KOPT-K1 (cell line): Measurements from ENCODE around the gene MSH6.

Experiments used
- H3K27ac ChIP-seq: fragments of 200-600 bp; sonication (generic); 2 replicates; pipeline ENCODE4 v1.5.1; 2016; ENCODE audit warnings: antibody characterized with exemption, mild to moderate bottlenecking, low read depth, low read length; ENCODE audit not compliant: poor library complexity, severe bottlenecking
- H3K36me3 ChIP-seq: fragments of 200-600 bp; sonication (generic); 2 replicates; pipeline ENCODE4 v1.5.1; 2017; ENCODE audit warnings: antibody characterized with exemption, mild to moderate bottlenecking, low read length, moderate library complexity; ENCODE audit not compliant: insufficient read depth
- H3K9me3 ChIP-seq: fragments of 200-600 bp; sonication (generic); 2 replicates; pipeline ENCODE4 v1.5.1; 2017; ENCODE audit warnings: antibody characterized with exemption, low read length, mild to moderate bottlenecking; ENCODE audit not compliant: insufficient read depth, poor library complexity, severe bottlenecking

The MSH6 gene

DNA sequence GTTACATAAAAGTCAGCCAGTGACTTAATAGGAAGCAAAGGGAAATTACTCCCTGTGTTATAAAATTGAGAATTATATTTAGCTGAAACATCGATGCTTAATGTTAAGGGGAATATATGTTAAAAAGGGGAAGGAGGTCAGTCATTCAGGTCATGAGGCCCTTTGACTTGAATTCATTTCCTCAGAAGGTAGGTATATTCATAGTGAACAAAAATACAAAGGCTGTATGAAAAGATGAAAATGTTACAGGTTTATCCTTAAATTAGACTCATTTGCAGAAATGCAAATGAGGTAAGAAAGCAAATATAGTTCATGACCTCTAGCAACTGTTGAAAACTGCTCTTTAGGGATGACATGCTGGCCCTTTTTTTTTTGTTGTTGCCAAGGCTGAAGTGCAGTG is 20.8 kb downstream of the MSH6 start:
- Histone ChIP-seq H3K27ac (no peak overlapping the region), H3K9me3 (peaks cover 5% of the 10 kb centered on the region), H3K36me3 (peaks cover 100% of the 10 kb centered on the region)

- Histone ChIP-seq H3K36me3 (peaks cover 100% of the 10 kb centered on the region), H3K27ac (no peak overlapping the region), H3K9me3 (peaks cover 5% of the 10 kb centered on the region)
Observed at GRCh38 chr2:47805850-47806249, 22.9 kb downstream of the MSH6 start.

DNA sequence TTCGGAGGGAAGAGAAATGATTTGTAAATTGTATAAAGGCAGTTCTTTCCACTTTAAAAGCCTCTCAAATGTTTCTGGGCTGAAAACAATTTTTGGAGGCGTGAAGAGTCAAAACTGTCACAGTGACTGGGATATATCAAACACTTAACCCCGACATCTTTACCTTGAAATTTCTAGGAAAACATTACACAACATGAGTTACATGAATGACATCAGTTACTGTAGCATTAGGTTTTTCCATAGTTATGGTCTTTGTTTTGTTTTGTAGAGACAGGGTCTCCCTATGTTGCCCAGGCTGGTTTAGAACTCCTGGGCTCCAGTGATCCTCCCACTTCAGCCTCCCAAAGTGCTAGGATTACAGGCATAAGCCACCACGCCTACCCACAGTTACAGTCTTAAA is 25.7 kb downstream of the MSH6 start:
- Histone ChIP-seq H3K9me3 (no peaks in the 10 kb centered on the region), H3K36me3 (peaks cover 100% of the 10 kb centered on the region), H3K27ac (no peak overlapping the region)

DNA sequence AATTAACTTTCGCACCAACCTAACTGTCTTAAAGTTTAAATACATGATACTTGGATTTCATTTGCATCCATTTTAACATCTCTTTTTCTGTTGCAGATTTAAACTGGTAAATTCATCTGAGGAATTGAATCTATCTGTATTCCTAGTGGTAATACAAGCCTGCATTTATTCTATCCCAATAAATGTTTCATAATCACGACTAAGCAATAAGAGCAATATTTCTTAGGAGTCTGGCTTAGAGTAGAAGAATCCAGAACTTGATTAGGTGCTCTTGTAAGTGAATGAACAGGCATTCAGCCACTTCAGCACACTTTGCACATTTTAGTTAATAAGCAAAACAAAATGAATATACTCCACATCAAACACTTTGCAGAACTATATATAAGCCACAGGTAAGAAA is 27.0 kb downstream of the MSH6 start:
- Histone ChIP-seq H3K27ac (no peak overlapping the region), H3K9me3 (no peaks in the 10 kb centered on the region), H3K36me3 (peaks cover 98% of the 10 kb centered on the region)

GRCh38 chr2:47810850-47811249 is 27.9 kb downstream of the MSH6 start:
- Histone ChIP-seq H3K27ac (no peak overlapping the region), H3K9me3 (no peaks in the 10 kb centered on the region), H3K36me3 (peaks cover 98% of the 10 kb centered on the region)

GRCh38 chr2:47811668-47812067 is 28.7 kb downstream of the MSH6 start:
- H3K36me3 ChIP-seq: peaks cover 98% of the 10 kb centered on the region
- no peaks in the 10 kb centered on the region for H3K9me3 ChIP-seq
- no peak overlapping the region for H3K27ac ChIP-seq

GRCh38 chr2:47815764-47816163 is 32.8 kb downstream of the MSH6 start:
- Histone ChIP-seq H3K9me3 (no peaks in the 10 kb centered on the region), H3K27ac (no peak overlapping the region), H3K36me3 (peaks cover 98% of the 10 kb centered on the region)

DNA sequence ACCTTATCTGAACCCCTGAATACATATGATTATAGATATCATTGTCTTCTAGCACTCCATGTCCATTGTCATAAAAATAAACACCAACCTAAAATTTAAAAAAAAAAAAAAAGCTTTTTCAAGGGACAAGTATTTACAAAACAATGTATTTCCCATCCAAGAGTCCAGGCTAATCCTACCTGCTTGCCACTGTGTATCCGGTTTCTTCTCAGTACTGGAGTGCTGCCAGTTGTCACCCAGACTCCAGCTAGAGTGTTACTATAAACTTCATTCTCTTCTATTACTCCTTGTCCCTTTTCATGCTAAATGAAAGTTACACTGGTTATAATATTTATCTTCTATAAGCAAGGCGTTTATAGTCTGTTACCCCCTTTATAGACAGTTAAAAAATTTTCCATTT is 35.8 kb downstream of the MSH6 start:
- Histone ChIP-seq H3K27ac (no peak overlapping the region), H3K36me3 (peaks cover 98% of the 10 kb centered on the region), H3K9me3 (no peaks in the 10 kb centered on the region)

- Histone ChIP-seq H3K27ac (no peak overlapping the region), H3K36me3 (peaks cover 97% of the 10 kb centered on the region), H3K9me3 (no peaks in the 10 kb centered on the region)
Observed at GRCh38 chr2:47819834-47820233, 36.9 kb downstream of the MSH6 start.

- H3K36me3 ChIP-seq: peaks cover 93% of the 10 kb centered on the region
- H3K9me3 ChIP-seq: no peaks in the 10 kb centered on the region
- no peak overlapping the region for H3K27ac ChIP-seq
Observed at GRCh38 chr2:47822518-47822917, 39.6 kb downstream of the MSH6 start.

DNA sequence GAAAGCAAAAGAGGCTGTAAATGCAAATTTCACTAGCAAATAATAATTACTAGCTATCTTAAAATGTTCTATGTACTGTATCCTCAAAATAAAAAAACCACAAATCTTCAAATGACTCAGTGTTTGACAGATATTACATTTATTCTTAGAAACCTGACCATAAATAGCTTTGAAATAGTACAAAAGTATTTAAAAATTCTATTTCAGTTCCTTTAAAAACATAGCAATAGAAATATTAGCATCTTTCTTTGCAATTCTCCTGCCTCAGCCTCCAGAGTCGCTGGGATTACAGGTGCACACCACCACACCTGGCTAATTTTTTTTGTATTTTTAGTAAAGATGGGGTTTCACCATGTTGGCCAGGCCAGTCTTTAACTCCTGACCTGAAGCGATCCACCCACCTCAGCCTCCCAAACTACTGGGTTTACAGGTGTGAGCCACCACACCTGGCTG is 50.6 kb downstream of the MSH6 start:
- H3K36me3 ChIP-seq: peaks cover 94% of the 10 kb centered on the region
- H3K9me3 ChIP-seq: no peaks in the 10 kb centered on the region
- no peak overlapping the region for H3K27ac ChIP-seq

GRCh38 chr2:47838249-47838648 is 55.3 kb downstream of the MSH6 start:
- H3K9me3 ChIP-seq: no peaks in the 10 kb centered on the region
- peaks cover 63% of the 10 kb centered on the region for H3K36me3 ChIP-seq
- no peak overlapping the region for H3K27ac ChIP-seq

DNA sequence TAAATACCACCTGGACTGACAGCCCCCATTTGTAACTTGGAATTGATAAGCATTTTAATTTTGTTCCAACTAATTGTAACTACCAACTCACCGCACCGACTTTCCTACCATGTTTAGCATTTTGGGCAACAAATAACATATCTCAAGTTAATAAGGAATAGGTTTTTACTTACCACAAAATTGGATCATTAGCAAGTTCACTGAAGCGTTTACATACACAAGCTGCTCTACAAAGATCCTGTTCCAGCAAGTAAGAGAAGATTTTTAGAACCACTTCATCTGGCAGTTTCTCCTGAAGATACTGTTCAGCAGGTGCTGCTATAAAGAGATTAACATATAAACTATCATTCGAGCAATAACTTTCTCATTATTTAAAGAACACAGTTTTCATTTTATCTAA is 55.7 kb downstream of the MSH6 start:
- peaks cover 59% of the 10 kb centered on the region for H3K36me3 ChIP-seq
- no peaks in the 10 kb centered on the region for H3K9me3 ChIP-seq
- no peak overlapping the region for H3K27ac ChIP-seq

- peaks cover 19% of the 10 kb centered on the region for H3K36me3 ChIP-seq
- no peaks in the 10 kb centered on the region for H3K9me3 ChIP-seq
- no peak overlapping the region for H3K27ac ChIP-seq
Observed at GRCh38 chr2:47842846-47843245, 59.9 kb downstream of the MSH6 start.

GRCh38 chr2:47843407-47843806 is 60.5 kb downstream of the MSH6 start:
- Histone ChIP-seq H3K9me3 (no peaks in the 10 kb centered on the region), H3K27ac (no peak overlapping the region), H3K36me3 (peaks cover 15% of the 10 kb centered on the region)

- H3K27ac ChIP-seq: no peak overlapping the region
- H3K9me3 ChIP-seq: no peaks in the 10 kb centered on the region
- peaks cover 8% of the 10 kb centered on the region for H3K36me3 ChIP-seq
Observed at GRCh38 chr2:47844162-47844561, 61.2 kb downstream of the MSH6 start.

DNA sequence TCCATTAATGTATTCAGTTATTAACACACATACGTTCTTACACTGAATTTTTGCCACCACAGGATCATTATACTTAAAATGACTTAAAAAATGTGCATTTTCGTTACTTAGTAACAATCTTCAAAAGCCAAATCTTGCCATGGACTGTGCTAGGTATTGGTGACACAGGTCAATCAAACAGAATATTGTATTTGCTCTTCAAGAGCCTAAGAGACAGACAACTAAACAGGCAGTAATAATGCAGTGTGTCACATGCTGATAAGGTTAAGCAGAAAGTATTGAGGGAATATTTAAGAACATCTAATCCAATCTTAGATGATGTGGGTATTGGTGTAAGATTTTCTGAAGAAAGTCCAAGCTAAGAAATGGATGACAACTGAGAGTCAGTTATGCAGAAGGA is 66.4 kb downstream of the MSH6 start:
- H3K27ac ChIP-seq: no peak overlapping the region
- no peaks in the 10 kb centered on the region for H3K9me3 ChIP-seq
- no peaks in the 10 kb centered on the region for H3K36me3 ChIP-seq
